Spleen (tissue), 11 donors: Measurements from ENCODE around the gene CARD16. TPM values are rescaled to one million over a fixed set of nuclear protein-coding genes. Genes with fewer than 3 reads are reported as not detected.

Source experiments
- DNase-seq: peaks from one replicate; pipeline ENCODE4 v3.0.0-alpha.2; 2020
- H3K27ac ChIP-seq, 8 donors: fragments of 200-600 bp; sonication (generic) in 7 of 8; 1 replicate in 4 of 8; 2 replicates in 4 of 8; pipeline versions ENCODE4 v1.5.0 to v1.8.0; 2016 to 2021; ENCODE audit warnings: inconsistent platforms in 4 of 8, mild to moderate bottlenecking in 4 of 8, moderate library complexity in 1 of 8
- H3K27me3 ChIP-seq, 7 donors: fragments of 200-600 bp; sonication (generic) in 6 of 7; replicated peaks in 1 of 7; 1 replicate in 4 of 7; 2 replicates in 3 of 7; pipeline versions ENCODE4 v1.5.0 to v1.8.0; 2016 to 2021; ENCODE audit warnings: inconsistent platforms in 3 of 7, mild to moderate bottlenecking in 1 of 7
- H3K36me3 ChIP-seq, 6 donors: fragments of 200-600 bp; sonication (generic) in 5 of 6; 1 replicate in 4 of 6; 2 replicates in 2 of 6; pipeline versions ENCODE4 v1.5.0 to v1.8.0; 2016 to 2021; ENCODE audit warnings: inconsistent platforms in 2 of 6
- H3K4me1 ChIP-seq, 6 donors: fragments of 200-600 bp; sonication (generic) in 5 of 6; 1 replicate in 3 of 6; 2 replicates in 3 of 6; pipeline versions ENCODE4 v1.5.0 to v1.8.0; 2016 to 2021; ENCODE audit warnings: inconsistent platforms in 3 of 6
- H3K4me3 ChIP-seq, 8 donors: fragments of 200-600 bp; sonication (generic) in 7 of 8; 1 replicate in 4 of 8; 2 replicates in 4 of 8; pipeline versions ENCODE4 v1.5.0 to v1.8.0; 2016 to 2021; ENCODE audit warnings: inconsistent platforms in 4 of 8, mild to moderate bottlenecking in 4 of 8, moderate library complexity in 2 of 8
- H3K9me3 ChIP-seq, 8 donors: fragments of 200-600 bp; sonication (generic) in 7 of 8; 1 replicate in 4 of 8; 2 replicates in 4 of 8; pipeline versions ENCODE4 v1.5.0 to v1.8.0; 2016 to 2021; ENCODE audit warnings: inconsistent platforms in 4 of 8
- CTCF ChIP-seq, 11 experiments: fragments of 200-600 bp in 7 of 11; fragments of 450-650 bp in 4 of 11; sonication (generic) in 4 of 11; IDR thresholded peaks in 8 of 11; conservative IDR thresholded peaks in 3 of 11; 1 replicate in 7 of 11; 2 replicates in 4 of 11; pipeline versions ENCODE4 v1.4.0 to v1.8.0; 2016 to 2021; ENCODE audit warnings: antibody characterized with exemption in 11 of 11, inconsistent platforms in 4 of 11, mild to moderate bottlenecking in 1 of 11
- POLR2A ChIP-seq, 3 donors: fragments of 450-650 bp; IDR thresholded peaks; one replicate each; pipeline ENCODE4 v1.5.1; 2017; ENCODE audit warnings: antibody characterized with exemption in 3 of 3, mild to moderate bottlenecking in 1 of 3
- POLR2AphosphoS5 ChIP-seq, 3 donors: sonication (generic); formaldehyde crosslinking; IDR thresholded peaks; one replicate each; pipeline ENCODE4 v1.5.1; 2017; ENCODE audit warnings: antibody characterized with exemption in 3 of 3
- WGBS, 5 donors: extraction: QIAGEN DNeasy Blood & Tissue Kit in 3 of 5; methylation state at CpG; one replicate each; pipeline versions ENCODE4 v1.1.5 to v1.1.7; 2013 to 2018; 5-methylcytosine and 5-hydroxymethylcytosine counted together
- intact Hi-C: fragments of 100-400 bp; cut with DNase I; formaldehyde crosslinking; loops from one replicate; pipeline ENCODE4 v1.15.0; 2023; ENCODE audit warnings: low total_unique reads
- polyA plus RNA-seq, 3 donors: library from polyadenylated mRNA; stranded (reverse); fragments of 200-250 nt; gene quantifications; one replicate each; pipeline ENCODE4 v1.2.1, GENCODE V29; 2013
- total RNA-seq, 7 donors: library from RNA; depleted of rRNA in 3 of 7; stranded (reverse); fragments of >200 nt in 3 of 7; fragmentation: NEBNext Ultra II Directional in 4 of 7; extraction: Animal tissue kit (Norgen Biotek cat#: 25700) in 4 of 7; gene quantifications; one replicate each; pipeline versions ENCODE4 v1.1.0 to v1.2.1, GENCODE V29; 2016 to 2021
- donor health status: healthy with polysubstance abuse.
- donor health status: DM: no; HTN: no; CAD: no; lungs with moderate emphysema.
- donor health status: DM: no; HTN: no; CAD: no.
- donor health status: Bipolar disorder and iron deficiency.
- donor health status: healthy.
- donor health status: DM: no; HTN: no; CAD: no.
- donor health status: DM: yes; HTN: yes; CAD: no.

CARD16 gene
- total and polyA plus RNA-seq, 10 donors: 78.8 to 189 (median 112) TPM

DNA sequence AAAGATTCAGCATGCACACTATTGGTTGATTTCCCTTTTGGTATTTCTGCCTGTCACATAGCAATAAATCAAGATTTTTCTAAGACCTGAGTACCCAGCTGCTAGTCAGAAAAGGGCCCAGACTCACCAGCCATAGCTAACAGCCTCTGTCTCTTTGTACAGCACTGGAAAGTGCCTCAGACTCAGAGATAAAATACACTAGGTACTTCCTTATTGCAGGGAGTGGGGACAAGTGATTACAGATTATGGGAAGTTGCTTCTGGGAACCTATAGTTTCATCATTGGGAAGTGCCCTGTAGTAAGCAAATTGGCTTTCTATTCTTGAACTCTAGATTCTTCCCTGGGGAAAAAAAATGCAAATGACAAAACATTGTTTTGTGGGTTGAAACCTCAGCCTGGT, 22.1 kb downstream of the CARD16 start, which contains the start of gene CASP5:
CASP5 (minus strand) TSS at position 166 of the 400 bp plus-strand sequence; CDS start at position 134, 32 bp downstream.
- Histone ChIP-seq H3K27ac (peak within 1 kb of the TSS in 3 of 8 donors; percentile 53 to 61 (median 54)), H3K9me3 (peaks cover 0 to 5% (median 0%) of the 10 kb centered on the region in 8 donors), H3K4me1 (peaks cover 3 to 39% (median 18%) of the 10 kb centered on the region in 6 donors), H3K4me3 (no peak within 1 kb of the TSS), H3K36me3 (peaks cover 0 to 41% (median 23%) of the 10 kb centered on the region in 6 donors), H3K27me3 (no peaks in the 10 kb centered on the region)
- TF ChIP-seq CTCF (IDR thresholded peaks at IDR 0.05 in 8 of 11, conservative IDR thresholded peaks at IDR 0.05 in 3 of 11) (no peak), POLR2AphosphoS5 (IDR thresholded peaks at IDR 0.05) (no peak), POLR2A (IDR thresholded peaks at IDR 0.05) (no peak)
- intact Hi-C loops: no loop called here
- no peak for DNase-seq

DNA sequence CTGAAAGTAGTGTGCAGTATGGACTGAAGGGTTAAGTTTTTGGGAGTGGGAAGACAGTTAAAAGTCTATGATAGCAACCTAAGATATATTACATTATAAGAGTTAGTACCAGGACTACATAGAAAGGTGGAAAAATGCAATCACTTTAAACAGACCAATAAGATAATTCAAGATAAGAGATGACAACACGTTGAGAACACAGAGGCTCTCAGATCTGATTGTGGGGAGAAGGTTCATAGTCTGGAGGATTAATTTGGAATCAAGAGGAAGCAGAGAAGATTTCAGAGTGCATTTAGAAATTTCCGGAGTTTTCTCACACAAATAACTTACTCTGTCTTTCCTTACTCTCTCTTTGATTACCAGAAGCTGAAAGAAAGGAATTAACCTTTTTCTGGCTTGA, 22.6 kb downstream of the CARD16 start:
- Histone ChIP-seq H3K27ac (peak overlapping the region in 3 of 8 donors; percentile 53 to 61 (median 54)), H3K27me3 (no peaks in the 10 kb centered on the region), H3K9me3 (peaks cover 0 to 5% (median 0%) of the 10 kb centered on the region in 8 donors), H3K4me1 (peaks cover 3 to 35% (median 14%) of the 10 kb centered on the region in 6 donors), H3K4me3 (no peak overlapping the region), H3K36me3 (peaks cover 0 to 36% (median 21%) of the 10 kb centered on the region in 6 donors)
- no peak for DNase-seq
- intact Hi-C loops: no loop called here
- 22 to 44% (median 42%) methylated on average over 2 of the region's 2 CpGs for WGBS, 5 donors
- TF ChIP-seq CTCF (IDR thresholded peaks at IDR 0.05 in 8 of 11, conservative IDR thresholded peaks at IDR 0.05 in 3 of 11): no peak
- TF ChIP-seq POLR2A (IDR thresholded peaks at IDR 0.05): no peak

GRCh38 chr11:105007463-105007862, 37.7 kb downstream of the CARD16 start:
- no peak overlapping the region for H3K27ac ChIP-seq
- H3K4me1 ChIP-seq: no peaks in the 10 kb centered on the region
- H3K9me3 ChIP-seq: no peaks in the 10 kb centered on the region
- intact Hi-C loops: loop anchor here (10.0 kb wide), 1 partner anchor 403 kb away; no protein-coding TSS in a partner anchor
- DNase-seq: no peak
- no peak for TF ChIP-seq POLR2A (IDR thresholded peaks at IDR 0.05)
- no peak for TF ChIP-seq CTCF (IDR thresholded peaks at IDR 0.05 in 8 of 11, conservative IDR thresholded peaks at IDR 0.05 in 3 of 11)
- TF ChIP-seq POLR2AphosphoS5 (IDR thresholded peaks at IDR 0.05): no peak
- H3K27me3 ChIP-seq: no peaks in the 10 kb centered on the region
- H3K36me3 ChIP-seq: no peaks in the 10 kb centered on the region
- H3K4me3 ChIP-seq: no peak overlapping the region

- no peak for TF ChIP-seq POLR2AphosphoS5 (IDR thresholded peaks at IDR 0.05)
- TF ChIP-seq CTCF (IDR thresholded peaks at IDR 0.05 in 8 of 11, conservative IDR thresholded peaks at IDR 0.05 in 3 of 11): no peak
- no peak for TF ChIP-seq POLR2A (IDR thresholded peaks at IDR 0.05)
- peaks cover 0 to 4% (median 2%) of the 10 kb centered on the region in 6 donors for H3K4me1 ChIP-seq
- no peak overlapping the region for H3K4me3 ChIP-seq
- intact Hi-C loops: loop anchor here (10.0 kb wide), 1 partner anchor 401 kb away; no protein-coding TSS in a partner anchor
- WGBS, 5 donors: 72 to 98% (median 91%) methylated on average over 3 of the region's 3 CpGs
- no peaks in the 10 kb centered on the region for H3K9me3 ChIP-seq
- H3K27ac ChIP-seq: no peak overlapping the region
- DNase-seq: no peak
- H3K27me3 ChIP-seq: no peaks in the 10 kb centered on the region
- H3K36me3 ChIP-seq: no peaks in the 10 kb centered on the region
Measured at GRCh38 chr11:105005451-105005845, 39.7 kb downstream of the CARD16 start.
